Uterus (tissue), 4 donors: ENCODE results near the gene C5. TPM values are rescaled to one million over a fixed set of nuclear protein-coding genes. Genes with fewer than 3 reads are reported as not detected.

ENCODE experiments used
- DNase-seq, 2 donors: peaks; one replicate each; pipeline ENCODE4 v3.0.0-alpha.2; 2019 to 2020
- H3K27ac ChIP-seq, 2 donors: fragments of 200-600 bp; sonication (generic); 1 replicate in 1 of 2; 2 replicates in 1 of 2; pipeline ENCODE4 v1.5.1; 2016 to 2018
- H3K27me3 ChIP-seq, 2 donors: fragments of 200-600 bp; sonication (generic); one replicate each; pipeline ENCODE4 v1.5.1; 2018 to 2019; ENCODE audit warnings: control low read depth in 1 of 2
- H3K36me3 ChIP-seq, 2 donors: fragments of 200-600 bp; sonication (generic); one replicate each; pipeline ENCODE4 v1.5.1; 2019; ENCODE audit warnings: control low read depth in 1 of 2
- H3K4me1 ChIP-seq, 2 donors: fragments of 200-600 bp; sonication (generic); one replicate each; pipeline ENCODE4 v1.5.1; 2018 to 2019; ENCODE audit warnings: control low read depth in 1 of 2
- H3K4me3 ChIP-seq, 2 donors: fragments of 200-600 bp; sonication (generic); 1 replicate in 1 of 2; 2 replicates in 1 of 2; pipeline ENCODE4 v1.5.1; 2018 to 2019; ENCODE audit warnings: mild to moderate bottlenecking in 1 of 2
- H3K9me3 ChIP-seq, 2 donors: fragments of 200-600 bp; sonication (generic); one replicate each; pipeline ENCODE4 v1.5.1; 2019; ENCODE audit warnings: control low read depth in 1 of 2
- POLR2A ChIP-seq, 2 donors: fragments of 450-650 bp; IDR thresholded peaks; one replicate each; pipeline ENCODE4 v1.6.1; 2016; ENCODE audit warnings: antibody characterized with exemption in 2 of 2, mild to moderate bottlenecking in 1 of 2, moderate library complexity in 1 of 2
- intact Hi-C: fragments of 100-400 bp; cut with DNase I; formaldehyde crosslinking; loops from one replicate; pipeline ENCODE4 v1.15.1; 2023; ENCODE audit warnings: low total_unique reads
- total RNA-seq, 4 donors: library from RNA; depleted of rRNA in 3 of 4; stranded (reverse); fragments of >200 nt in 3 of 4; gene quantifications; one replicate each; pipeline versions ENCODE4 v1.1.0 to v1.2.4, GENCODE V29; 2014 to 2023
- TF ChIP-seq, protein P1 (sequence below), 4 experiments: fragments of 200-600 bp in 2 of 4; fragments of 450-650 bp in 2 of 4; sonication (generic) in 2 of 4; IDR thresholded peaks; one replicate each; pipeline ENCODE4 v1.5.1; 2016 to 2019; ENCODE audit warnings: antibody characterized with exemption in 4 of 4, mild to moderate bottlenecking in 2 of 4, moderate library complexity in 1 of 4
- donor health status: DM: yes; HTN: yes; CAD: no.

Gene C5
- total RNA-seq, 4 donors from 2014 or later: 2.1 to 37.1 (median 10.3) TPM

DNA sequence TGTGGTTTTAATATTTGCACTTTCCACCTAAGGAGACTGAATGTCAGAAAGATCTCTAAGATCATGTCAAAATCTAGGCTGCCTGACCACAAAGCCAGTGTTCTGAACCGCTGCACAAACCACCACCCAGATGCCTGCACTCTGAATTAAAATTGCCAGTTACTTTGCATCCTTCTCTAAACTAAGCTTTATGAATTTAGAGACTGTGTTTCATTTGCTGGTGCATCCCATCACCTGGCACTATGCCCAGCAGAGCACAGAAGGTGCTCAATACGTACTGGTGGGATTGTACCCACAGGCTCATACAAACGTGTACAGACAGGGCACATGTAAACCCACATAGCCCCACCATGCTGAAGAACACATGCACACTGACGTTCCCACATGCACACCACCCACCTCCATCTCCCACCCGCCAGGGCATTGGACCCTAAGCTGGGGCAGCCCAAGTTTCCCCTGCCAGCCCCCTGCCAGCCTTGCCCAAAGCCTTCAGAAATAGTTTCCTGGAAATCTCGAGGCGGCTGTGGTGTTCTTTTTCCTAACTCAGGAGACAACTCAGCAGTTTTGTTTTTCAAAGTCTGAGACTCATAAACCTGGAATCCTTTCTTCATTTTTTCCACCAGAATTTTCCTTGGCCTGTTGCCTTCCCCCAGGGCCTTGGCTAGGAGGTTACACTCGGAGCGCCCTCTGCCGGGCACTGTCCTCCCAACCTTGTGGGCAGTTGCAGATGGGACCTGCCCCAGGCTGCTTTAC is 113.9 kb downstream of the C5 start:
- Histone ChIP-seq H3K27me3 (no peaks in the 10 kb centered on the region), H3K4me3 (peak overlapping the region in 1 of 2 donors; percentile 9), H3K4me1 (peaks cover 12 to 15% of the 10 kb centered on the region in 2 donors), H3K9me3 (no peaks in the 10 kb centered on the region), H3K36me3 (no peaks in the 10 kb centered on the region), H3K27ac (peak overlapping the region; percentile 83 to 92)
- intact Hi-C loops: loop anchor here (5.0 kb wide), 1 partner anchor 59 kb away; the partner anchor contains the start of gene PHF19
- TF ChIP-seq POLR2A (IDR thresholded peaks at IDR 0.05): no peak
- TF ChIP-seq, protein P1, sequence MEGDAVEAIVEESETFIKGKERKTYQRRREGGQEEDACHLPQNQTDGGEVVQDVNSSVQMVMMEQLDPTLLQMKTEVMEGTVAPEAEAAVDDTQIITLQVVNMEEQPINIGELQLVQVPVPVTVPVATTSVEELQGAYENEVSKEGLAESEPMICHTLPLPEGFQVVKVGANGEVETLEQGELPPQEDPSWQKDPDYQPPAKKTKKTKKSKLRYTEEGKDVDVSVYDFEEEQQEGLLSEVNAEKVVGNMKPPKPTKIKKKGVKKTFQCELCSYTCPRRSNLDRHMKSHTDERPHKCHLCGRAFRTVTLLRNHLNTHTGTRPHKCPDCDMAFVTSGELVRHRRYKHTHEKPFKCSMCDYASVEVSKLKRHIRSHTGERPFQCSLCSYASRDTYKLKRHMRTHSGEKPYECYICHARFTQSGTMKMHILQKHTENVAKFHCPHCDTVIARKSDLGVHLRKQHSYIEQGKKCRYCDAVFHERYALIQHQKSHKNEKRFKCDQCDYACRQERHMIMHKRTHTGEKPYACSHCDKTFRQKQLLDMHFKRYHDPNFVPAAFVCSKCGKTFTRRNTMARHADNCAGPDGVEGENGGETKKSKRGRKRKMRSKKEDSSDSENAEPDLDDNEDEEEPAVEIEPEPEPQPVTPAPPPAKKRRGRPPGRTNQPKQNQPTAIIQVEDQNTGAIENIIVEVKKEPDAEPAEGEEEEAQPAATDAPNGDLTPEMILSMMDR (IDR thresholded peaks at IDR 0.05): peak; percentile 91 to 96 (median 93)
- DNase-seq: peak; percentile 94 to 97

DNA sequence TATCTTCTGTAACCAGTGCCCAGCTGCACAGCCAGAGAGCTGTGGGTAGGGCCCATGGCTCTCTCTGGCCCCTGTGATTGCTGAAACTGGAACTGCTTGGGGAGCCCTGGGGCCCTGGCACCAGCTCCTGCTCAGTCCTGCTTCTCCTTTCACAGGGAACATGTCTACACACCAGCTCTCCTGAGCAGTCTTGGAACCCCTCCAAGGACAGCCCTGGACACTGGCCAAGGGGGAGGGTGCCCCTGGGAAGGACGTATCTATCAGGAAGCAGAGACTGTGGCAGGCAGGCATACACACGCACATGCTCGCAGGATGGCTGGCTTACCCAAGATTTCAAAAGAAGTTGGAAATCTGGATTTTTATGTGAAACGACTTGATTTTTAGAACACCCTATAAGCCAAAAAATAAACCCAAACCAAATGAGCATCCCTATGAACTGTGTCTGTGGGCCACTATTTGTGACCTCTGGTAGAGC is 114.7 kb downstream of the C5 start:
- TF ChIP-seq, protein P1 (IDR thresholded peaks at IDR 0.05): no peak
- no peak for TF ChIP-seq POLR2A (IDR thresholded peaks at IDR 0.05)
- intact Hi-C loops: loop anchor here (5.0 kb wide), 1 partner anchor 58 kb away; the partner anchor contains the start of gene PHF19
- no peaks in the 10 kb centered on the region for H3K9me3 ChIP-seq
- peak overlapping the region; percentile 83 to 92 for H3K27ac ChIP-seq
- H3K4me3 ChIP-seq: no peak overlapping the region
- DNase-seq: peak; percentile 95 to 96
- H3K36me3 ChIP-seq: no peaks in the 10 kb centered on the region
- no peaks in the 10 kb centered on the region for H3K27me3 ChIP-seq
- H3K4me1 ChIP-seq: peaks cover 12 to 15% of the 10 kb centered on the region in 2 donors

DNA sequence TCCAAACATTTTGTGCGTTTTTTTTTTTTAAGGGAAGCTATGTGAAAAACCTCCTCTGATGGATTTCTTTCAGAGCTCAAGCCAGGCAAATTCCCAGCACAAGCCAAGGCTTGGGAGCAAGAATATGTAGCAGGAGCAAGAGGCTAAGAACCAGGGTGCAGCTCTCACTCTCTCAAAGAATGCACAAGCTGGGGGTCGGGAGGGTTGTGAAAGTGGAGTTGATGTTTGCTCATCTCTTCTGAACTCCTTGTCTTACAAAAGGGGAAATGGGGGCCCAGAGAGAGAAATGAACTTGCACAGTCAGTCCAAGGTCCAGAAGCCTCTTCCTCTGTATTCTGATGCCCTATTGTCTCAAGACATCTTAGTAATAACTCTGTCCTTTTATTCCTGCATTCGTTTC is 115.8 kb downstream of the C5 start:
- DNase-seq: no peak
- Histone ChIP-seq H3K27ac (peak overlapping the region; percentile 83 to 92), H3K4me3 (no peak overlapping the region), H3K9me3 (no peaks in the 10 kb centered on the region), H3K4me1 (peaks cover 12 to 15% of the 10 kb centered on the region in 2 donors), H3K36me3 (no peaks in the 10 kb centered on the region), H3K27me3 (no peaks in the 10 kb centered on the region)
- intact Hi-C loops: no loop called here
- no peak for TF ChIP-seq POLR2A (IDR thresholded peaks at IDR 0.05)

DNA sequence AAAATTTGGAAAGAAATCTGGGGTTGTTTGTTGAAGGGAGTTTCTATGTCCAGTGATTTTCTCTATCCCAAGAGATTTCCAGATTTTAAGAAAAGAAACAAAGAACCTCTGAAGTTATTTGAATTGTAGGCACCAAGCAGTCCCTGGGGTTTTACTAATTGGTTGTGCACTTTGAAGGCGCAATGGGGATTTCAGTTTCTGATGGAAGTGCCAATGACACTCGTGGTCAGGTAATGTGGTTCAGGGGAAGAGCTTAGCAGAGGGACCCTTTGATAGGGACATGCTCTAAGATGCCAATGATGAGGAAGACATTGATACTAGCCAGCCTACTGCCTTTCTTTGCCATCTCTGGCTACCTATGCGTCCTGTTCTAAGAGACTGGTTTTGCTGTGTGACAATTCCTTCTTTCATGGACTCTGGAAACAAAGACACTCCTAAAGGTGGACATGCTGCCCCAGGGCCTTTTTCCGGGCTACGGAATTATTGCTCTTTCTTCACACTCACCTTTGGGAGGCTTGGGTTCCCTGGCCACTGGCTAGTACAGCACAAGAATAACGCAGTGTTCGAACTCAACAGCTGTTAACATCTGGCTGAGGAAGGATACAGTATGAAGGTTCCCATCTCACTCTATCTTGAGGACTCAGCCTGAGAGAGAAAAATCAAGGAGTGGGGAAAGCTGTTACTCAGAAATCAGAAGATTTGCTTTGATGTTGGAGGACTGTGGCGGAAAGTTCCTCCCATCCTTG is 116.6 kb downstream of the C5 start:
- H3K9me3 ChIP-seq: no peaks in the 10 kb centered on the region
- peak overlapping the region in 1 of 2 donors; percentile 92 for H3K27ac ChIP-seq
- no peaks in the 10 kb centered on the region for H3K27me3 ChIP-seq
- no peak overlapping the region for H3K4me3 ChIP-seq
- intact Hi-C loops: no loop called here
- TF ChIP-seq, protein P1 (IDR thresholded peaks at IDR 0.05): no peak
- no peak for TF ChIP-seq POLR2A (IDR thresholded peaks at IDR 0.05)
- peaks cover 12 to 15% of the 10 kb centered on the region in 2 donors for H3K4me1 ChIP-seq
- no peak for DNase-seq
- no peaks in the 10 kb centered on the region for H3K36me3 ChIP-seq

DNA sequence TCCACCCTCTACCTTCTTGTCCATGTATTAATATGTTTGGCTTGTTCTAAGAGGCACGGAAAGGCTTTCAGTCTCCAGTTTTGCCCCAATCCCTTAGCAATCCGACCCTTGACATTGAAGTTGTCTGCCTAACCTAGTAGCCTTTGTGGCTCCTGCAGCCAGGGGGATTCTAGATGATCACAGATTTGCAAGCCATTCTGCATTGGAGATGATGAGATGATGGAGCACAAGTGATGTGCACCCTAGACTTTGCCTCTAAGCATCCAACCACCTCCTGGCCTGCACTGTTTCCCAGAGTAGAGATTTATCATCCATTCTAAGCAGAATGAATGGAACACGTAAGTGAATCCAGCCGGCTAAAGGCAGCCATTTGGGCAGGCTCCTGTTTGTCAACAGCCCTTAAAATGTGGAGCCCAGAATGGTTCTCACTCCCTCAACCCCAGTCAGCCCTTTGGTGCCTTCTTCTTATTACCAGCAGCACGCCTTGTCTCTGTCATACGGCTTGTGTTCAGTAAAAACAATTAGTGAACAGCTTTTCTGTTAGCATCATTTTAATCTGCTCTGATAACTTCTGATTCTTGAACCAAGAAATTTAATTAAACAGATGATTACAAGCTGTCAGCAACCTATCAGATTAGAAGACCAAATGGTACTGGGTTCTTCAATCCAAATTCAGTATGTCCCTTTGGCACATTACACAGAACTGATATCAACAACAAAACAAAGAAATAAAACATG is 117.8 kb downstream of the C5 start:
- Histone ChIP-seq H3K4me3 (no peak overlapping the region), H3K27ac (peak overlapping the region; percentile 72 to 81), H3K36me3 (no peaks in the 10 kb centered on the region), H3K9me3 (no peaks in the 10 kb centered on the region), H3K4me1 (peaks cover 9 to 15% of the 10 kb centered on the region in 2 donors), H3K27me3 (no peaks in the 10 kb centered on the region)
- DNase-seq: no peak
- intact Hi-C loops: no loop called here
- TF ChIP-seq POLR2A (IDR thresholded peaks at IDR 0.05): no peak
- TF ChIP-seq, protein P1 (IDR thresholded peaks at IDR 0.05): no peak
